HG03135 (cell line): Measurements from ENCODE around the gene EML6.
"Not testable (repeated sequence)": the region's sequence is repeated elsewhere in the genome, so short reads cannot be mapped to it uniquely, and the experiment has no call there.

Experiments
- ATAC-seq: cut with Tn5 transposase; IDR thresholded peaks from one replicate; pipeline ENCODE4 v1.9.1; 2021; ENCODE audit warnings: mild to moderate bottlenecking, moderate library complexity; ENCODE audit not compliant: unreplicated experiment

EML6 gene

GRCh38 chr2:54979321-54980044 lies 256.0 kb downstream of the EML6 start:
- ATAC-seq = no peak

GRCh38 chr2:54981385-54981784 lies 257.9 kb downstream of the EML6 start:
- ATAC-seq = no peak

- no peak for ATAC-seq
These were observed 260.1 kb downstream of the EML6 start for GRCh38 chr2:54983345-54984220.

GRCh38 chr2:54984476-54984875 lies 261.0 kb downstream of the EML6 start:
- ATAC-seq = no peak

- no peak for ATAC-seq
These were observed 262.8 kb downstream of the EML6 start for GRCh38 chr2:54986264-54986663.

GRCh38 chr2:54988612-54989011 lies 265.1 kb downstream of the EML6 start:
- ATAC-seq = no peak

- ATAC-seq = not testable (repeated sequence)
These were observed 267.2 kb downstream of the EML6 start for GRCh38 chr2:54990694-54991093.

GRCh38 chr2:54995553-54995952 lies 272.1 kb downstream of the EML6 start:
- ATAC-seq = no peak

GRCh38 chr2:54997826-54998225 lies 274.4 kb downstream of the EML6 start:
- ATAC-seq = no peak

GRCh38 chr2:54999182-54999581 lies 275.7 kb downstream of the EML6 start:
- no peak for ATAC-seq

- no peak for ATAC-seq
These were observed 276.9 kb downstream of the EML6 start for GRCh38 chr2:55000341-55000740.

GRCh38 chr2:55001716-55002115 lies 278.3 kb downstream of the EML6 start:
- no peak for ATAC-seq

GRCh38 chr2:55003706-55004639 lies 280.5 kb downstream of the EML6 start:
- ATAC-seq = no peak

GRCh38 chr2:55006306-55006705 lies 282.8 kb downstream of the EML6 start:
- no peak for ATAC-seq

GRCh38 chr2:55009277-55010060 lies 286.0 kb downstream of the EML6 start:
- ATAC-seq = peak; percentile 26

- ATAC-seq = peak; percentile 88
These were observed 286.7 kb downstream of the EML6 start for GRCh38 chr2:55010149-55010591.

- ATAC-seq = no peak
These were observed 287.5 kb downstream of the EML6 start for GRCh38 chr2:55010915-55011314.

GRCh38 chr2:55011831-55012671 lies 288.6 kb downstream of the EML6 start:
- ATAC-seq = no peak
